Left ventricle myocardium inferior (tissue), 1 donor: Measurements from ENCODE around the gene ARMC9. TPM values are rescaled to one million over a fixed set of nuclear protein-coding genes. Genes with fewer than 3 reads are reported as not detected.
"Not testable (repeated sequence)": the region's sequence is repeated elsewhere in the genome, so short reads cannot be mapped to it uniquely, and the experiment has no call there.

Source experiments
- DNase-seq: peaks from one replicate; pipeline ENCODE4 v3.0.0-alpha.2; 2020
- H3K27ac ChIP-seq: fragments of 200-600 bp; replicated peaks from 2 replicates; pipeline ENCODE4 v1.8.0; 2021
- H3K27me3 ChIP-seq: fragments of 200-600 bp; 2 replicates; pipeline ENCODE4 v1.8.0; 2021; ENCODE audit warnings: low read depth
- H3K36me3 ChIP-seq: fragments of 200-600 bp; 2 replicates; pipeline ENCODE4 v1.8.0; 2021
- H3K4me1 ChIP-seq: fragments of 200-600 bp; 2 replicates; pipeline ENCODE4 v1.8.0; 2021
- H3K4me3 ChIP-seq: fragments of 200-600 bp; 2 replicates; pipeline ENCODE4 v1.8.0; 2021; ENCODE audit warnings: mild to moderate bottlenecking, moderate library complexity
- H3K9me3 ChIP-seq: fragments of 200-600 bp; replicated peaks from 2 replicates; pipeline ENCODE4 v1.8.0; 2021
- intact Hi-C: fragments of 100-400 bp; cut with micrococcal nuclease; formaldehyde crosslinking; loops from one replicate; pipeline ENCODE4 v1.11.0; 2022
- total RNA-seq: library from RNA; stranded (reverse); fragmentation: NEBNext Ultra II Directional; extraction: Animal tissue kit (Norgen Biotek cat#: 25700); gene quantifications from one replicate; pipeline ENCODE4 v1.2.1, GENCODE V29; 2021
- TF ChIP-seq, protein P1 (sequence below): fragments of 200-600 bp; IDR thresholded peaks from 2 replicates; pipeline ENCODE4 v1.8.0; 2021; ENCODE audit warnings: antibody characterized with exemption, mild to moderate bottlenecking, borderline replicate concordance
- donor health status: DM: no; HTN: yes; CAD: no; lungs with severe emphysema.

The ARMC9 gene
- total RNA-seq, 1 donor from 2014 or later, result 3.1 TPM

DNA sequence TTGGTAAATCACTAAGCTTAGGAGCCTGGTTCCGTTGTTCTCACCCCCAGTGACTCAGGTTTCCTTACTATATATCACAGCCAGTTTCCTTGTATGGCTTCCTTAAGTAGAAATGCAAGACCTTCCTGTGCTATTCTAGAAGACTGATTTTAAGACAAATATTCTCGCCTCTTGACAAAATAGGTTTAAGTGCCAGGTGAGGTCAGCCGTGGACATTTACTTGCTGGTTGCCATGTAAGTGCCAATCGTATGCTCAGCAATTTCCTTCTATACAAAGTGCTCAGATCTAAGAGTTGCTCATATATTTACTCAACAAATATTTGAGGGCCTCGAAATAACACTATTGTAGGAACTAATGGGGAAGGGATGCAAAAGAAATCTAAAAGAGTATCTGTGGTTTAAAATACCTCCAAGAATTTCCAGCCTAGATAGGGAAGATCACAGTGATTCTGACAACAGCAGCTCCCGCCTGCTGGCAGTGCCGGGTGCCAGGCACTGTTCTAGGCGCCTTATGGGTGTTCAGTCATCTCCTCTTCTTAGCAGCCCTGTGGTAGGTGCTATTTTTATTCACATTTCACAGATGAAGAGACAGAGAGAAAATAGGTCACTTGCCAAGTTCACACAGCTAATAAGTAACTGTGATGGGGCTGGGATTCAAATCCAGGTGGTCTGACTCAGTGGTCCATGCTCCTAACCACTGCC is 101.7 kb downstream of the ARMC9 start:
- TF ChIP-seq, protein P1, sequence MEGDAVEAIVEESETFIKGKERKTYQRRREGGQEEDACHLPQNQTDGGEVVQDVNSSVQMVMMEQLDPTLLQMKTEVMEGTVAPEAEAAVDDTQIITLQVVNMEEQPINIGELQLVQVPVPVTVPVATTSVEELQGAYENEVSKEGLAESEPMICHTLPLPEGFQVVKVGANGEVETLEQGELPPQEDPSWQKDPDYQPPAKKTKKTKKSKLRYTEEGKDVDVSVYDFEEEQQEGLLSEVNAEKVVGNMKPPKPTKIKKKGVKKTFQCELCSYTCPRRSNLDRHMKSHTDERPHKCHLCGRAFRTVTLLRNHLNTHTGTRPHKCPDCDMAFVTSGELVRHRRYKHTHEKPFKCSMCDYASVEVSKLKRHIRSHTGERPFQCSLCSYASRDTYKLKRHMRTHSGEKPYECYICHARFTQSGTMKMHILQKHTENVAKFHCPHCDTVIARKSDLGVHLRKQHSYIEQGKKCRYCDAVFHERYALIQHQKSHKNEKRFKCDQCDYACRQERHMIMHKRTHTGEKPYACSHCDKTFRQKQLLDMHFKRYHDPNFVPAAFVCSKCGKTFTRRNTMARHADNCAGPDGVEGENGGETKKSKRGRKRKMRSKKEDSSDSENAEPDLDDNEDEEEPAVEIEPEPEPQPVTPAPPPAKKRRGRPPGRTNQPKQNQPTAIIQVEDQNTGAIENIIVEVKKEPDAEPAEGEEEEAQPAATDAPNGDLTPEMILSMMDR, result no peak
- no peak overlapping the region for H3K27ac ChIP-seq

DNA sequence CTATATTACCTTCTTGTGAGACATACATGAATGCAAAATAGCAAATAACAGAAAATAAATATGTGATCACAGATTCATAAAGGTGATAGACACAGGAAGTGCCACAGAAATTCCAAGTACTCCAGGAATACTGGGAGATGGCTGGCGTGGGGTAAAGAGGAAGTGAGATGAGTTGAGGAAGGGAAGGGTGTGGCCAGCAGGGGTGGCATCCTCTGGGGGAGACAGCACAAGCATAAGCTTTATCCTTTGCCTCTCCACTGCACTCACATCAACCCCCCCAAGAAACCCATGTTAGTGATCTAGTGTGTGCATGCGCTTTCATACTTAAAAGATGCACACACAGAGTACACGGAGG is 102.3 kb downstream of the ARMC9 start:
- Histone ChIP-seq H3K36me3 (no peaks in the 10 kb centered on the region), H3K9me3 (no peaks in the 10 kb centered on the region), H3K27me3 (no peaks in the 10 kb centered on the region), H3K4me3 (no peak overlapping the region), H3K27ac (no peak overlapping the region), H3K4me1 (peaks cover 24% of the 10 kb centered on the region)
- TF ChIP-seq, protein P1, result no peak
- DNase-seq, result no peak
- intact Hi-C loops, result no loop called here

More for the DNA sequence above, 101.7 kb downstream of the ARMC9 start:
- H3K27me3 ChIP-seq, result no peaks in the 10 kb centered on the region
- peaks cover 27% of the 10 kb centered on the region for H3K4me1 ChIP-seq
- H3K9me3 ChIP-seq, result no peaks in the 10 kb centered on the region
- DNase-seq, result no peak
- intact Hi-C loops, result no loop called here
- no peak overlapping the region for H3K4me3 ChIP-seq
- H3K36me3 ChIP-seq, result no peaks in the 10 kb centered on the region

DNA sequence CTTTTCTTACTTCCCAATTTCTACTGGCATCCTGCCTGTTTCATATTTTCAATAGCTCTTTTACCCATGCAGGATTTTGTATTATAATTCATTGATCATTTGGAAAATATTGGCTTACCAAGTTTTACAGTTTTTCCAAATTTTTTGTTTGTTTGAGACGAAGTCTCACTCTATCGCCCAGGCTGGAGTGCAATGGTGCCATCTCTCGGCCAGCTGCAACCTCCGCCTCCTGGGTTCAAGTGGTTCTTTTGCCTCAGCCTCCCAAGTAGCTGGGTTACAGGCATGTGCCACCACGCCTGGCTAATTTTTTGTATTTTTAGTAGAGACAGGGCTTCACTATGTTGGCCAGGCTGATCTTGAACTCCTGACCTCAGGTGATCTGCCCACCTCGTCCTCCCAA is 105.8 kb downstream of the ARMC9 start:
- H3K4me3 ChIP-seq, H3K27me3 ChIP-seq, H3K27ac ChIP-seq, intact Hi-C loops, H3K9me3 ChIP-seq, H3K36me3 ChIP-seq, DNase-seq: not testable (repeated sequence)
- H3K4me1 ChIP-seq, result peaks cover 12% of the 10 kb centered on the region

DNA sequence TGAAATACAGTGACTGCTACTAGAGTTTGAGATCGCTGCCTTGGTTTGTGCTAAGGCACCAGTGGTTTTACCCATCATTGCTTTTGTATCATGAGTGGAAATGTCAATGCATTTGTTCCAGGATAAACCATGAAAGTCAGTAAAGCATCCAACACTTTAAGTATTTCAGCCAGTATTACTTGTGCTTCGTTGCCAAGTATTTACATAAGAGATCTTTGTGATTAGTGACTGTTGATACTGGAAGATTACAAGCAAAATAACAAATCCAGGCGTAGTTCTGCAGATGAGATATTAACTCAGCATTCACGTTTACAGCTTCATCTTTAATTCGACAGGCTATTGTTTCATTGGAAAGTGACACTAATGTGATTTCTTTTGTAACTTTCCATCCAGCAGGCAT is 106.8 kb downstream of the ARMC9 start:
- Histone ChIP-seq H3K27ac (no peak overlapping the region), H3K27me3 (no peaks in the 10 kb centered on the region), H3K4me3 (no peak overlapping the region), H3K9me3 (no peaks in the 10 kb centered on the region), H3K36me3 (no peaks in the 10 kb centered on the region), H3K4me1 (peaks cover 7% of the 10 kb centered on the region)
- TF ChIP-seq, protein P1, result no peak
- intact Hi-C loops, result no loop called here
- DNase-seq, result no peak

DNA sequence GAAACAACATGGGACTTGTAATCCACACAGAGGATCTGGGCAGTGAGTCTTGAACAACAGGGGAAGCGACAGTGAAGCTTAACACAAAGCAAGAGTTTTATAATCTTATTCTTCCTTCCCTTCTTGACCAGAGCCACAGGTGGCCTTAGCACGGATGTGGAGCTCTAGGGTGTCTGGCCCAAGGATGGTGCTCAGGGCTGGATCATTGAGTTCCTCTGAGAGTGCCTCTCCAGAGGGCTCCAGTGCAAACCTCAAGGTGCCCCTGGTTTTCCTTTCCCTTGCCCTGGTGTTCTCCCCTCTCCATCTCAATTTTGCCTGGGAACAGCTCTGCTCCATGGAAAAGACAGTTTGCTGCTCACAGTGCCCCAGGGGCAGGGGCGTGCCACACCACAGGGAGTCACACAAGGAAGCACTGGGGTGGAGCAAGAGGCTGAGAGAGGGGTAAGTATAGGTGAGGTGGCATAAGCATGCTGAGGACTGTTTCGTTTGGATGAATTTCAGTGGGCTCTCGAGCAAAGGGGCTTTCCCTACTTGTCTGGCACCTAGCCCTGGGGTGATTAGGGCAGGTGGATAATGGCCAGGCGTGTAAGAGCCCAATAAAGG is 108.5 kb downstream of the ARMC9 start:
- H3K9me3 ChIP-seq, result no peaks in the 10 kb centered on the region
- no peak overlapping the region for H3K27ac ChIP-seq
- intact Hi-C loops, result no loop called here
- no peaks in the 10 kb centered on the region for H3K36me3 ChIP-seq
- no peak overlapping the region for H3K4me3 ChIP-seq
- no peak for DNase-seq
- H3K27me3 ChIP-seq, result no peaks in the 10 kb centered on the region
- H3K4me1 ChIP-seq, result no peaks in the 10 kb centered on the region
- TF ChIP-seq, protein P1, result no peak

- H3K27me3 ChIP-seq, result no peaks in the 10 kb centered on the region
- no peak overlapping the region for H3K4me3 ChIP-seq
- H3K9me3 ChIP-seq, result no peaks in the 10 kb centered on the region
- H3K4me1 ChIP-seq, result no peaks in the 10 kb centered on the region
- intact Hi-C loops, result no loop called here
- H3K27ac ChIP-seq, result no peak overlapping the region
- H3K36me3 ChIP-seq, result no peaks in the 10 kb centered on the region
- no peak for DNase-seq
- TF ChIP-seq, protein P1, result no peak
Observed at GRCh38 chr2:231308219-231308618, 109.8 kb downstream of the ARMC9 start.
